H9 (cell line): Measurements from ENCODE around the gene FHOD3. TPM values are rescaled to one million over a fixed set of nuclear protein-coding genes. Genes with fewer than 3 reads are reported as not detected.

Experiments
- DNase-seq: peaks from one replicate; pipeline ENCODE4 v3.0.0-alpha.2; 2017
- H2AFZ ChIP-seq: one replicate; pipeline ENCODE4 v1.6.1; 2013; ENCODE audit warnings: mild to moderate bottlenecking, low read length, control low read depth, moderate library complexity
- H2AK5ac ChIP-seq: 2 replicates; pipeline ENCODE4 v1.6.1; 2013; ENCODE audit warnings: low read length, control low read depth, mixed read lengths; ENCODE audit not compliant: insufficient read length
- H2BK120ac ChIP-seq: one replicate; pipeline ENCODE4 v1.6.1; 2013; ENCODE audit warnings: low read depth, mild to moderate bottlenecking, low read length, control low read depth, inconsistent platforms; ENCODE audit not compliant: poor library complexity, severe bottlenecking
- H2BK12ac ChIP-seq: 2 replicates; pipeline ENCODE4 v1.6.1; 2013; ENCODE audit warnings: low read length, control low read depth, mixed read lengths, low read depth; ENCODE audit not compliant: insufficient read length
- H2BK15ac ChIP-seq: 2 replicates; pipeline ENCODE4 v1.6.1; 2013; ENCODE audit warnings: low read depth, low read length, control low read depth
- H2BK20ac ChIP-seq: one replicate; pipeline ENCODE4 v1.6.1; 2013; ENCODE audit warnings: low read depth, mild to moderate bottlenecking, low read length, control low read depth, inconsistent platforms; ENCODE audit not compliant: poor library complexity, severe bottlenecking
- H2BK5ac ChIP-seq: 2 replicates; pipeline ENCODE4 v1.6.1; 2013; ENCODE audit warnings: low read length, control low read depth, mixed read lengths; ENCODE audit not compliant: insufficient read length
- H3K14ac ChIP-seq: 2 replicates; pipeline ENCODE4 v1.6.1; 2013; ENCODE audit warnings: low read length, control low read depth; ENCODE audit not compliant: insufficient read depth
- H3K18ac ChIP-seq: 2 replicates; pipeline ENCODE4 v1.6.1; 2013; ENCODE audit warnings: low read depth, mild to moderate bottlenecking, mixed read lengths, low read length, control low read depth; ENCODE audit not compliant: insufficient read length
- H3K23ac ChIP-seq: 2 replicates; pipeline ENCODE4 v1.6.1; 2013; ENCODE audit warnings: low read length, control low read depth, mixed read lengths, low read depth; ENCODE audit not compliant: insufficient read length
- H3K23me2 ChIP-seq: 2 replicates; pipeline ENCODE4 v1.6.1; 2013; ENCODE audit warnings: low read depth, mild to moderate bottlenecking, mixed read lengths, low read length, control low read depth; ENCODE audit not compliant: insufficient read length, poor library complexity, severe bottlenecking
- H3K27ac ChIP-seq: 2 replicates; pipeline ENCODE4 v1.5.1; 2013; ENCODE audit warnings: low read length, control low read depth, mixed read lengths, low read depth; ENCODE audit not compliant: insufficient read length
- H3K27me3 ChIP-seq: 2 replicates; pipeline ENCODE4 v1.6.1; 2013; ENCODE audit warnings: low read length, control low read depth, inconsistent platforms; ENCODE audit not compliant: insufficient read depth
- H3K4ac ChIP-seq: 2 replicates; pipeline ENCODE4 v1.6.1; 2013; ENCODE audit warnings: low read depth, mild to moderate bottlenecking, control low read depth, inconsistent platforms, low read length, moderate library complexity
- H3K4me1 ChIP-seq: 2 replicates; pipeline ENCODE4 v1.6.1; 2013; ENCODE audit warnings: low read length, control low read depth, inconsistent platforms; ENCODE audit not compliant: insufficient read depth
- H3K4me2 ChIP-seq: 2 replicates; pipeline ENCODE4 v1.6.1; 2013; ENCODE audit warnings: low read length, control low read depth, mixed read lengths; ENCODE audit not compliant: insufficient read length, insufficient read depth
- H3K56ac ChIP-seq: 2 replicates; pipeline ENCODE4 v1.6.1; 2013; ENCODE audit warnings: low read depth, mild to moderate bottlenecking, mixed read lengths, low read length, control low read depth; ENCODE audit not compliant: insufficient read length
- H3K79me1 ChIP-seq: 2 replicates; pipeline ENCODE4 v1.6.1; 2013; ENCODE audit warnings: low read depth, mild to moderate bottlenecking, moderate library complexity, low read length, control low read depth, inconsistent platforms; ENCODE audit not compliant: insufficient read depth, poor library complexity, severe bottlenecking
- H3K79me2 ChIP-seq: 2 replicates; pipeline ENCODE4 v1.6.1; 2013; ENCODE audit warnings: low read length, control low read depth, inconsistent platforms; ENCODE audit not compliant: insufficient read depth
- H3K9ac ChIP-seq: 2 replicates; pipeline ENCODE4 v1.6.1; 2013; ENCODE audit warnings: low read length, control low read depth, mixed read lengths; ENCODE audit not compliant: insufficient read length; ENCODE audit errors: extremely low read depth
- H3K9me3 ChIP-seq: one replicate; pipeline ENCODE4 v1.6.1; 2013; ENCODE audit warnings: low read depth, low read length, inconsistent platforms; ENCODE audit not compliant: control insufficient read depth
- H3T11ph ChIP-seq: one replicate; pipeline ENCODE4 v1.6.1; 2013; ENCODE audit warnings: mild to moderate bottlenecking, low read length, control low read depth, inconsistent platforms
- H4K20me1 ChIP-seq: one replicate; pipeline ENCODE4 v1.6.1; 2013; ENCODE audit not compliant: control insufficient read depth, insufficient read length, insufficient read depth
- H4K5ac ChIP-seq: 2 replicates; pipeline ENCODE4 v1.6.1; 2013; ENCODE audit warnings: low read depth, mild to moderate bottlenecking, mixed read lengths, low read length, control low read depth; ENCODE audit not compliant: insufficient read length
- H4K8ac ChIP-seq: replicated peaks from 2 replicates; pipeline ENCODE4 v1.6.1; 2013; ENCODE audit warnings: low read length, control low read depth, mixed read lengths, low read depth; ENCODE audit not compliant: insufficient read length
- H4K91ac ChIP-seq: 2 replicates; pipeline ENCODE4 v1.6.1; 2013; ENCODE audit warnings: low read depth, mild to moderate bottlenecking, moderate library complexity, mixed read lengths, low read length, control low read depth; ENCODE audit not compliant: insufficient read length
- H3K27ac Mint-ChIP-seq, 3 experiments: 2 replicates in 2 of 3; 3 replicates in 1 of 3; pipeline ENCODE4 v1.8.0; 2020 to 2021; ENCODE audit warnings: mixed read lengths in 3 of 3, mild to moderate bottlenecking in 1 of 3, moderate library complexity in 1 of 3
- H3K27me3 Mint-ChIP-seq: 2 replicates; pipeline ENCODE4 v1.8.0; 2021; ENCODE audit warnings: low read depth, mild to moderate bottlenecking, moderate library complexity, mixed read lengths
- H3K36me3 Mint-ChIP-seq, 3 experiments: 2 replicates in 2 of 3; 3 replicates in 1 of 3; pipeline ENCODE4 v1.8.0; 2020 to 2021; ENCODE audit warnings: low read depth in 3 of 3, mixed read lengths in 3 of 3; ENCODE audit not compliant: insufficient read depth in 1 of 3
- H3K4me1 Mint-ChIP-seq, 2 experiments: 2 replicates each; pipeline ENCODE4 v1.8.0; 2020; ENCODE audit warnings: mixed read lengths in 2 of 2
- H3K4me3 Mint-ChIP-seq, 2 experiments: 2 replicates in 1 of 2; 3 replicates in 1 of 2; pipeline ENCODE4 v1.8.0; 2020 to 2021; ENCODE audit warnings: mild to moderate bottlenecking in 2 of 2, mixed read lengths in 2 of 2, moderate library complexity in 1 of 2
- H3K9me3 Mint-ChIP-seq, 2 experiments: 2 replicates in 1 of 2; 3 replicates in 1 of 2; pipeline ENCODE4 v1.8.0; 2020; ENCODE audit warnings: mild to moderate bottlenecking in 2 of 2, mixed read lengths in 2 of 2, moderate library complexity in 1 of 2
- WGBS: extraction: QIAGEN DNeasy Blood & Tissue Kit; methylation state at CpG from one replicate; pipeline ENCODE4 v1.1.7; 2013; ENCODE audit warnings: missing lambda C conversion rate, low lambda C conversion rate, mixed read lengths; ENCODE audit not compliant: insufficient read length; ENCODE audit errors: extremely low coverage; 5-methylcytosine and 5-hydroxymethylcytosine counted together
- total RNA-seq: library from RNA; stranded (reverse); gene quantifications from 2 replicates; pipeline ENCODE4 v1.2.1, GENCODE V29; 2021
- TF ChIP-seq, protein P1 (sequence below): fragments of 200-600 bp; sonication (generic); conservative IDR thresholded peaks from 3 replicates; pipeline ENCODE4 v1.8.0; 2021; ENCODE audit warnings: antibody characterized with exemption, mild to moderate bottlenecking

The FHOD3 gene
- total RNA-seq, 1 experiment from 2014 or later = 8.0 TPM

GRCh38 chr18:36660311-36660710, 362.8 kb downstream of the FHOD3 start:
- Histone ChIP-seq H3K79me2 (no peaks in the 10 kb centered on the region), H4K5ac (no peak overlapping the region), H4K8ac (no peak overlapping the region), H3T11ph (no peak overlapping the region), H2AK5ac (no peak overlapping the region), H3K23me2 (no peaks in the 10 kb centered on the region), H2BK20ac (no peak overlapping the region), H3K23ac (no peak overlapping the region), H3K56ac (no peak overlapping the region), H3K14ac (no peak overlapping the region), H2BK15ac (no peak overlapping the region), H4K91ac (no peak overlapping the region), H3K18ac (no peak overlapping the region), H3K9me3 (no peaks in the 10 kb centered on the region), H2BK120ac (no peak overlapping the region), H3K4me2 (no peak overlapping the region), H3K27me3 (no peaks in the 10 kb centered on the region), H2BK12ac (no peak overlapping the region), H3K79me1 (no peaks in the 10 kb centered on the region), H2BK5ac (no peak overlapping the region), H3K4me1 (no peaks in the 10 kb centered on the region), H3K27ac (no peak overlapping the region), H3K9ac (no peak overlapping the region), H3K4ac (no peak overlapping the region), H2AFZ (no peak overlapping the region), H4K20me1 (no peaks in the 10 kb centered on the region)
- Mint-ChIP-seq H3K36me3 (0 out of 7 replicates have a peak, but pooled peaks cover 0 to 5% (median 0%) of the 10 kb centered on the region in 3 experiments), H3K27me3 (no peaks in the 10 kb centered on the region), H3K9me3 (no peaks in the 10 kb centered on the region), H3K4me1 (no peaks in the 10 kb centered on the region), H3K4me3 (no peak overlapping the region), H3K27ac (peak overlapping the region; percentile 10 to 34 (median 29); a peak in 2 of 7 replicates)
- TF ChIP-seq, protein P1, sequence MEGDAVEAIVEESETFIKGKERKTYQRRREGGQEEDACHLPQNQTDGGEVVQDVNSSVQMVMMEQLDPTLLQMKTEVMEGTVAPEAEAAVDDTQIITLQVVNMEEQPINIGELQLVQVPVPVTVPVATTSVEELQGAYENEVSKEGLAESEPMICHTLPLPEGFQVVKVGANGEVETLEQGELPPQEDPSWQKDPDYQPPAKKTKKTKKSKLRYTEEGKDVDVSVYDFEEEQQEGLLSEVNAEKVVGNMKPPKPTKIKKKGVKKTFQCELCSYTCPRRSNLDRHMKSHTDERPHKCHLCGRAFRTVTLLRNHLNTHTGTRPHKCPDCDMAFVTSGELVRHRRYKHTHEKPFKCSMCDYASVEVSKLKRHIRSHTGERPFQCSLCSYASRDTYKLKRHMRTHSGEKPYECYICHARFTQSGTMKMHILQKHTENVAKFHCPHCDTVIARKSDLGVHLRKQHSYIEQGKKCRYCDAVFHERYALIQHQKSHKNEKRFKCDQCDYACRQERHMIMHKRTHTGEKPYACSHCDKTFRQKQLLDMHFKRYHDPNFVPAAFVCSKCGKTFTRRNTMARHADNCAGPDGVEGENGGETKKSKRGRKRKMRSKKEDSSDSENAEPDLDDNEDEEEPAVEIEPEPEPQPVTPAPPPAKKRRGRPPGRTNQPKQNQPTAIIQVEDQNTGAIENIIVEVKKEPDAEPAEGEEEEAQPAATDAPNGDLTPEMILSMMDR = no peak
- WGBS = no CpG with 5 or more reads among the region's 7 CpGs
- DNase-seq = no peak
